Activated naive CD8-positive, alpha-beta T cell treated with anti-CD3 and anti-CD28 coated beads, Interleukin-2, amount 50 U/mL, for 24 hours (primary cell): ENCODE data around the gene NDUFAF8.
A peak's percentile ranks its signal among the peaks of the same experiment; 100 is the strongest.

Experiments
- ATAC-seq: fragments of 150-1000 bp; cut with Tn5 transposase; one replicate; pipeline ENCODE4 v1.10.0; 2021
- DNase-seq: peaks from one replicate; pipeline ENCODE4 v3.0.0; 2021
- H3K27ac Mint-ChIP-seq: one replicate; pipeline ENCODE4 v1.8.0; 2021; ENCODE audit warnings: mild to moderate bottlenecking, mixed read lengths
- H3K27me3 Mint-ChIP-seq: one replicate; pipeline ENCODE4 v1.8.0; 2021; ENCODE audit warnings: mixed read lengths
- H3K36me3 Mint-ChIP-seq: one replicate; pipeline ENCODE4 v1.8.0; 2021; ENCODE audit warnings: low read depth, mixed read lengths
- H3K4me1 Mint-ChIP-seq: one replicate; pipeline ENCODE4 v1.8.0; 2021; ENCODE audit warnings: mixed read lengths
- H3K4me3 Mint-ChIP-seq: one replicate; pipeline ENCODE4 v1.8.0; 2021; ENCODE audit warnings: mild to moderate bottlenecking, moderate library complexity, mixed read lengths
- H3K9me3 Mint-ChIP-seq: one replicate; pipeline ENCODE4 v1.8.0; 2021; ENCODE audit warnings: mixed read lengths

The NDUFAF8 gene

GRCh38 chr17:81246679-81247338 is 7.7 kb downstream of the NDUFAF8 start:
- ATAC-seq (no peak), DNase-seq (no peak)
- Mint-ChIP-seq H3K27me3 (no peaks in the 10 kb centered on the region), H3K27ac (no peak overlapping the region), H3K4me3 (no peak overlapping the region), H3K9me3 (no peaks in the 10 kb centered on the region), H3K36me3 (peaks cover 4% of the 10 kb centered on the region), H3K4me1 (peaks cover 7% of the 10 kb centered on the region)

GRCh38 chr17:81247339-81247990 is 8.3 kb downstream of the NDUFAF8 start:
- Mint-ChIP-seq H3K27me3 (no peaks in the 10 kb centered on the region), H3K4me3 (no peak overlapping the region), H3K27ac (no peak overlapping the region), H3K36me3 (peaks cover 5% of the 10 kb centered on the region), H3K9me3 (no peaks in the 10 kb centered on the region), H3K4me1 (peaks cover 6% of the 10 kb centered on the region)
- no peak for ATAC-seq
- DNase-seq = no peak

GRCh38 chr17:81248649-81249048 is 9.5 kb downstream of the NDUFAF8 start:
- no peaks in the 10 kb centered on the region for H3K9me3 Mint-ChIP-seq
- DNase-seq = no peak
- no peak overlapping the region for H3K27ac Mint-ChIP-seq
- H3K4me1 Mint-ChIP-seq = peaks cover 12% of the 10 kb centered on the region
- H3K27me3 Mint-ChIP-seq = no peaks in the 10 kb centered on the region
- no peak overlapping the region for H3K4me3 Mint-ChIP-seq
- H3K36me3 Mint-ChIP-seq = peaks cover 14% of the 10 kb centered on the region
- ATAC-seq = no peak

- H3K4me3 Mint-ChIP-seq = no peak overlapping the region
- H3K4me1 Mint-ChIP-seq = peaks cover 13% of the 10 kb centered on the region
- DNase-seq = no peak
- H3K27ac Mint-ChIP-seq = no peak overlapping the region
- peaks cover 14% of the 10 kb centered on the region for H3K36me3 Mint-ChIP-seq
- ATAC-seq = no peak
- no peaks in the 10 kb centered on the region for H3K27me3 Mint-ChIP-seq
- no peaks in the 10 kb centered on the region for H3K9me3 Mint-ChIP-seq
Measured at GRCh38 chr17:81249223-81250040, 10.3 kb downstream of the NDUFAF8 start.

GRCh38 chr17:81250286-81251093 is 11.4 kb downstream of the NDUFAF8 start:
- Mint-ChIP-seq H3K27me3 (no peaks in the 10 kb centered on the region), H3K4me3 (no peak overlapping the region), H3K27ac (no peak overlapping the region), H3K4me1 (peaks cover 12% of the 10 kb centered on the region), H3K9me3 (no peaks in the 10 kb centered on the region), H3K36me3 (peaks cover 14% of the 10 kb centered on the region)
- ATAC-seq = no peak
- no peak for DNase-seq

GRCh38 chr17:81251094-81251708 is 12.1 kb downstream of the NDUFAF8 start:
- no peak overlapping the region for H3K4me3 Mint-ChIP-seq

GRCh38 chr17:81251709-81252301 is 12.7 kb downstream of the NDUFAF8 start:
- Mint-ChIP-seq H3K4me1 (peaks cover 12% of the 10 kb centered on the region), H3K27ac (no peak overlapping the region), H3K36me3 (peaks cover 14% of the 10 kb centered on the region), H3K9me3 (no peaks in the 10 kb centered on the region), H3K4me3 (no peak overlapping the region), H3K27me3 (no peaks in the 10 kb centered on the region)
- DNase-seq = no peak
- no peak for ATAC-seq

More at GRCh38 chr17:81251094-81251708, 12.1 kb downstream of the NDUFAF8 start:
- ATAC-seq (no peak), DNase-seq (no peak)
- Mint-ChIP-seq H3K9me3 (no peaks in the 10 kb centered on the region), H3K27ac (no peak overlapping the region), H3K36me3 (peaks cover 14% of the 10 kb centered on the region), H3K4me1 (peaks cover 12% of the 10 kb centered on the region), H3K27me3 (no peaks in the 10 kb centered on the region)

- DNase-seq (no peak), ATAC-seq (no peak)
- Mint-ChIP-seq H3K27me3 (no peaks in the 10 kb centered on the region), H3K4me1 (peaks cover 12% of the 10 kb centered on the region), H3K27ac (no peak overlapping the region), H3K36me3 (peaks cover 14% of the 10 kb centered on the region), H3K4me3 (no peak overlapping the region), H3K9me3 (no peaks in the 10 kb centered on the region)
Measured at GRCh38 chr17:81252326-81252986, 13.3 kb downstream of the NDUFAF8 start.

- Mint-ChIP-seq H3K9me3 (no peaks in the 10 kb centered on the region), H3K4me3 (no peak overlapping the region), H3K27me3 (no peaks in the 10 kb centered on the region), H3K27ac (no peak overlapping the region), H3K36me3 (peaks cover 14% of the 10 kb centered on the region), H3K4me1 (peaks cover 12% of the 10 kb centered on the region)
- DNase-seq (no peak), ATAC-seq (no peak)
Measured at GRCh38 chr17:81252987-81253329, 13.8 kb downstream of the NDUFAF8 start.

- no peak overlapping the region for H3K27ac Mint-ChIP-seq
- peaks cover 14% of the 10 kb centered on the region for H3K36me3 Mint-ChIP-seq
- no peak overlapping the region for H3K4me3 Mint-ChIP-seq
- H3K4me1 Mint-ChIP-seq = peaks cover 12% of the 10 kb centered on the region
- H3K9me3 Mint-ChIP-seq = no peaks in the 10 kb centered on the region
- no peaks in the 10 kb centered on the region for H3K27me3 Mint-ChIP-seq
- DNase-seq (peak; percentile 56), ATAC-seq (peak; percentile 46)
Measured at GRCh38 chr17:81253358-81254131, 14.4 kb downstream of the NDUFAF8 start.

- Mint-ChIP-seq H3K4me1 (peaks cover 12% of the 10 kb centered on the region), H3K27me3 (no peaks in the 10 kb centered on the region), H3K27ac (no peak overlapping the region), H3K4me3 (no peak overlapping the region), H3K9me3 (no peaks in the 10 kb centered on the region), H3K36me3 (peaks cover 14% of the 10 kb centered on the region)
- no peak for DNase-seq
- ATAC-seq = no peak
Measured at GRCh38 chr17:81254955-81255717, 16.0 kb downstream of the NDUFAF8 start.

- no peak overlapping the region for H3K4me3 Mint-ChIP-seq
- peaks cover 10% of the 10 kb centered on the region for H3K4me1 Mint-ChIP-seq
- H3K9me3 Mint-ChIP-seq = no peaks in the 10 kb centered on the region
- no peak overlapping the region for H3K27ac Mint-ChIP-seq
- ATAC-seq (no peak), DNase-seq (no peak)
- H3K27me3 Mint-ChIP-seq = no peaks in the 10 kb centered on the region
- H3K36me3 Mint-ChIP-seq = peaks cover 11% of the 10 kb centered on the region
Measured at GRCh38 chr17:81256616-81257015, 17.5 kb downstream of the NDUFAF8 start.
